WI38 (cell line): ENCODE results near the gene MIA3.

ENCODE experiments used
- H3K4me3 ChIP-seq: 2 replicates; pipeline ENCODE4 v1.5.1; 2011; ENCODE audit warnings: low read depth, mild to moderate bottlenecking, control low read depth, low read length
- CTCF ChIP-seq: IDR thresholded peaks from 2 replicates; pipeline ENCODE4 v1.5.1; 2012; ENCODE audit warnings: low read depth, mild to moderate bottlenecking, control low read depth, low read length

MIA3 gene, protein sequence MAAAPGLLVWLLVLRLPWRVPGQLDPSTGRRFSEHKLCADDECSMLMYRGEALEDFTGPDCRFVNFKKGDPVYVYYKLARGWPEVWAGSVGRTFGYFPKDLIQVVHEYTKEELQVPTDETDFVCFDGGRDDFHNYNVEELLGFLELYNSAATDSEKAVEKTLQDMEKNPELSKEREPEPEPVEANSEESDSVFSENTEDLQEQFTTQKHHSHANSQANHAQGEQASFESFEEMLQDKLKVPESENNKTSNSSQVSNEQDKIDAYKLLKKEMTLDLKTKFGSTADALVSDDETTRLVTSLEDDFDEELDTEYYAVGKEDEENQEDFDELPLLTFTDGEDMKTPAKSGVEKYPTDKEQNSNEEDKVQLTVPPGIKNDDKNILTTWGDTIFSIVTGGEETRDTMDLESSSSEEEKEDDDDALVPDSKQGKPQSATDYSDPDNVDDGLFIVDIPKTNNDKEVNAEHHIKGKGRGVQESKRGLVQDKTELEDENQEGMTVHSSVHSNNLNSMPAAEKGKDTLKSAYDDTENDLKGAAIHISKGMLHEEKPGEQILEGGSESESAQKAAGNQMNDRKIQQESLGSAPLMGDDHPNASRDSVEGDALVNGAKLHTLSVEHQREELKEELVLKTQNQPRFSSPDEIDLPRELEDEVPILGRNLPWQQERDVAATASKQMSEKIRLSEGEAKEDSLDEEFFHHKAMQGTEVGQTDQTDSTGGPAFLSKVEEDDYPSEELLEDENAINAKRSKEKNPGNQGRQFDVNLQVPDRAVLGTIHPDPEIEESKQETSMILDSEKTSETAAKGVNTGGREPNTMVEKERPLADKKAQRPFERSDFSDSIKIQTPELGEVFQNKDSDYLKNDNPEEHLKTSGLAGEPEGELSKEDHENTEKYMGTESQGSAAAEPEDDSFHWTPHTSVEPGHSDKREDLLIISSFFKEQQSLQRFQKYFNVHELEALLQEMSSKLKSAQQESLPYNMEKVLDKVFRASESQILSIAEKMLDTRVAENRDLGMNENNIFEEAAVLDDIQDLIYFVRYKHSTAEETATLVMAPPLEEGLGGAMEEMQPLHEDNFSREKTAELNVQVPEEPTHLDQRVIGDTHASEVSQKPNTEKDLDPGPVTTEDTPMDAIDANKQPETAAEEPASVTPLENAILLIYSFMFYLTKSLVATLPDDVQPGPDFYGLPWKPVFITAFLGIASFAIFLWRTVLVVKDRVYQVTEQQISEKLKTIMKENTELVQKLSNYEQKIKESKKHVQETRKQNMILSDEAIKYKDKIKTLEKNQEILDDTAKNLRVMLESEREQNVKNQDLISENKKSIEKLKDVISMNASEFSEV (N-terminal part only)

DNA sequence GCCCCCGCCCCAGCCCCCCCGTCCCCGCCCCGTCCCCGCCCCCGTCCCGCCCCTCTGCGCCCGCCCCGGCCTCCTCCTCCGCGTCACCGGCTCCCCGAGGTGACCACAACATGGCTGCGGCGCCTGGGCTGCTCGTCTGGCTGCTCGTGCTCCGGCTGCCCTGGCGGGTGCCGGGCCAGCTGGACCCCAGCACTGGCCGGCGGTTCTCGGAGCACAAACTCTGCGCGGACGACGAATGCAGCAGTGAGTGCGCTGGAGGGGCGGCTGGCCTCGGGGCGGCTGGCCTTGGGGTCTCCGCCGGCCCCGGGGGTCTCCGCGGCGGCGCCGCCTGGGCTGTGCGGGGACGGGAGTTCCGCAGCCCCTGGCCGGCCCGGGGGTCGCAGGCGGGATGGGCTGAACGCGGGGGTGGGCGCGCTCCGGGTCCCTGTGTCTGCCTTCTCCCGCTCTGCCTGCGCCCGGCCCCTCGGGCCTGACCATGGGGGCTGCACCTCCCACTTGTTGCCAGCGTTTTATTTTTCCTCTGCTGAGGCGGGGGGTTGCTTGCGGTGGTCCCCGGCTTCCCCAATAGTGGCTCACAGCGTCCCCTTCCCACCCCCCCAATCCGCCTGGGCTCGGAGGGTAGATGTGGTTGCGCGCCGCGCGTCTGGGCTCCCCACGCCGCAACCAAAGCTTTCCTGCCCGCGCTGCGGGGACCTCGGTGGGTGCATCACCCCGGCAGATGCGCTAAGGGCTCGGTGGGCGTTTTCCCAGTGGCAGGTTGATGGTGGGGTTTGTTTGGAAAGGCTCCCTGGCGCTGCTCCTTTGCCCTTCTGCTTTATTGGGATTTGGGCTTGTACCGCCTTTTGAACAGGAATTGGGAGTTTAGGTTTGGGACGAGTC is at the start of gene MIA3:
MIA3 (plus strand) TSS at position 97 of the 879 bp plus-strand sequence; CDS start at position 111, 14 bp downstream.
- no peak for TF ChIP-seq CTCF
- H3K4me3 ChIP-seq, result peak within 1 kb of the TSS; percentile 78

DNA sequence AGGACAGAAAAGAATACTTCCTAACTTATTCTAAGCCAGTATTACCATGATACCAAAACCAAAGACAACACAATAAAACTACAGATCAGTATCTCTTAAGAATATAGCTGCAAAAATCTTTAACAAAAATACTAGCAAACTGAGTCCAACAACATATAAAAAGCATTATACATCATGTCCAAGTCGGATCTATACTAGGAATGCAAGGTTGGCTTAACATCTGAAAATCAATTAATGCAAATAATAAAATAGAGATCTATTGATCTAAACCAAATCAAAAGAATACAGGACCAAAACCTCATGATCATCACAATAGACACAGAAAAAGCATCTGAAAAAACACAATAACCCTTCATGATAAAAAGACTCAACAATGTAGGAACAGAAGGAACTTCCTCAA is 47.1 kb upstream of the MIA3 start:
- no peak for TF ChIP-seq CTCF
- no peak overlapping the region for H3K4me3 ChIP-seq

- H3K4me3 ChIP-seq, result no peak overlapping the region
- no peak for TF ChIP-seq CTCF
These were observed 38.6 kb upstream of the MIA3 start for GRCh38 chr1:222579316-222579715.

GRCh38 chr1:222582099-222582774 is 35.7 kb upstream of the MIA3 start:
- no peak for TF ChIP-seq CTCF
- H3K4me3 ChIP-seq, result no peak overlapping the region

DNA sequence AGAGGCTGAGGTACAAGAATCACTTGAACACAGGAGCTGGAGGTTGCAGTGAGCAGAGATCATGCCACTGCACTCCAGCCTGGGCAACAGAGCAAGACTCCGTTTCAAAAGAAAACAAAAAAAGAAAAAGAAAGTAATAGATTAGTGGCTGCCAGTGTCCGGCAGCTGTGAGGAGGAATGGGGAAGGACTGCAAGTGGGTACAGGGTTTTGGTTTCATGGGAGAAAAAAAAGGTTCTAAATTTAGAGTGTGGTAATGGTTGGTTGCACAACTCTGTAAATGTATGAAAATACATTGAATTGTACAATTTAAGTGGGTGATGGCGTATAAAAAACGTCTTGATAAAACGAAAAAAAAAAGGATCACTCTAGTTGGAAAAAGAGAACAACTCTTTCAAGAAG is 34.8 kb upstream of the MIA3 start:
- no peak overlapping the region for H3K4me3 ChIP-seq
- TF ChIP-seq CTCF, result no peak

- no peak for TF ChIP-seq CTCF
- no peak overlapping the region for H3K4me3 ChIP-seq
These were observed 31.1 kb upstream of the MIA3 start for GRCh38 chr1:222586842-222587241.
